ENCODE measurements around the gene PRPH.

The PRPH gene

DNA sequence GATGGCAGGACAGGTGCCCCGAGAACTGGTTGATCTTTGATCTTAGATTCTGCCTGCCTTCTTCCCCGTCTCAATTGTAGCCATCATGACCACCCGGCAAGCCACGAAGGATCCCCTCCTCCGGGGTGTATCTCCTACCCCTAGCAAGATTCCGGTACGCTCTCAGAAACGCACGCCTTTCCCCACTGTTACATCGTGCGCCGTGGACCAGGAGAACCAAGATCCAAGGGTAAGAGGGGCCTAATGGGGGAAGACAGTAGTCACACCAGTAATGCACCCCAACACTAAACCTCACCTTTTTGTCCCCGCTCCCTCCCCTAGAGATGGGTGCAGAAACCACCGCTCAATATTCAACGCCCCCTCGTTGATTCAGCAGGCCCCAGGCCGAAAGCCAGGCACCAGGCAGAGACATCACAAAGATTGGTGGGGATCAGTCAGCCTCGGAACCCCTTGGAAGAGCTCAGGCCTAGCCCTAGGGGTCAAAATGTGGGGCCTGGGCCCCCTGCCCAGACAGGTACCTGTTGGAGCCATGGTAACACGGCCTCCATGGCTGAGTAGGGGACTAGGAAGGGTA lies 28.7 kb downstream of the PRPH start:
- no peaks in the 10 kb centered on the region for H3K27me3 ChIP-seq (ENCODE audit: control insufficient read depth, insufficient read depth, low read length, poor library complexity, severe bottlenecking)
- H3K36me3 ChIP-seq (ENCODE audit: control insufficient read depth, insufficient read depth, low read length): peaks cover 23% of the 10 kb centered on the region
- WGBS, 2 experiments: 12 to 13% methylated on average over 19 of the region's 19 CpGs
- H3K9me3 ChIP-seq (ENCODE audit: control insufficient read depth, low read length): no peaks in the 10 kb centered on the region
- H3K27ac ChIP-seq (ENCODE audit: insufficient read depth, low read depth, low read length, poor library complexity, severe bottlenecking): no peak overlapping the region
- peaks cover 11% of the 10 kb centered on the region for H3K4me1 ChIP-seq (ENCODE audit: control insufficient read depth, insufficient read depth, low read length)
- peak overlapping the region; percentile 74 for H3K4me3 ChIP-seq (ENCODE audit: insufficient read depth, low read depth, low read length)

- peaks cover 39% of the 10 kb centered on the region for H3K36me3 ChIP-seq (ENCODE audit: control insufficient read depth, insufficient read depth, low read length)
- H3K27me3 ChIP-seq (ENCODE audit: control insufficient read depth, insufficient read depth, low read length, poor library complexity, severe bottlenecking): no peaks in the 10 kb centered on the region
- peaks cover 11% of the 10 kb centered on the region for H3K4me1 ChIP-seq (ENCODE audit: control insufficient read depth, insufficient read depth, low read length)
- H3K4me3 ChIP-seq (ENCODE audit: insufficient read depth, low read depth, low read length): no peak overlapping the region
- no peak overlapping the region for H3K27ac ChIP-seq (ENCODE audit: insufficient read depth, low read depth, low read length, poor library complexity, severe bottlenecking)
- H3K9me3 ChIP-seq (ENCODE audit: control insufficient read depth, low read length): no peaks in the 10 kb centered on the region
- WGBS, 2 experiments: 94 to 95% methylated on average over 6 of the region's 6 CpGs
These were observed 30.7 kb downstream of the PRPH start for GRCh38 chr12:49325606-49326005.

- H3K27ac ChIP-seq (ENCODE audit: insufficient read depth, low read depth, low read length, poor library complexity, severe bottlenecking): no peak overlapping the region
- peaks cover 42% of the 10 kb centered on the region for H3K36me3 ChIP-seq (ENCODE audit: control insufficient read depth, insufficient read depth, low read length)
- peaks cover 7% of the 10 kb centered on the region for H3K27me3 ChIP-seq (ENCODE audit: control insufficient read depth, insufficient read depth, low read length, poor library complexity, severe bottlenecking)
- no peak overlapping the region for H3K4me3 ChIP-seq (ENCODE audit: insufficient read depth, low read depth, low read length)
- no peaks in the 10 kb centered on the region for H3K9me3 ChIP-seq (ENCODE audit: control insufficient read depth, low read length)
- peaks cover 8% of the 10 kb centered on the region for H3K4me1 ChIP-seq (ENCODE audit: control insufficient read depth, insufficient read depth, low read length)
These were observed 32.4 kb downstream of the PRPH start for GRCh38 chr12:49327368-49327767.

DNA sequence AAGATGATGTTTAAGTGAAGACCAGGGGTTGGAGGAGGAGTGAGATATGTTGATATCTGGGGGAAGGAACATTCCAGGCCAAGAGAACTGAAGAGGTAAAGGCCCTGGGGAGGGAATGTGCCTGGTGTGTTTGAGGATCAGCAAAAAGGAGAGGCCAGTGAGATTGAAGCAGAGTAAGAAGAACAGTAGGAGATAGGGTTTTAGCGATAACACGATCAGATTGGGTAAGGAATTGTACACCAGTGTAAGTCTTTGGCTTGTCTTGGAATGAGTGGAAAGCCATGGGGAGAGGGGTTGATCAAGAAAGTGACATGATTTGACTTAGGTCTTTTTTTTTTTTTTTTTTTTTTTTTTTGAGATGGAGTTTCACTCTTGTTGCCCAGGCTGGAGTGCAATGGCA lies 32.9 kb downstream of the PRPH start:
- Histone ChIP-seq H3K4me1 (ENCODE audit: control insufficient read depth, insufficient read depth, low read length) (peaks cover 8% of the 10 kb centered on the region), H3K27me3 (ENCODE audit: control insufficient read depth, insufficient read depth, low read length, poor library complexity, severe bottlenecking) (peaks cover 12% of the 10 kb centered on the region), H3K27ac (ENCODE audit: insufficient read depth, low read depth, low read length, poor library complexity, severe bottlenecking) (no peak overlapping the region), H3K9me3 (ENCODE audit: control insufficient read depth, low read length) (no peaks in the 10 kb centered on the region), H3K4me3 (ENCODE audit: insufficient read depth, low read depth, low read length) (no peak overlapping the region), H3K36me3 (ENCODE audit: control insufficient read depth, insufficient read depth, low read length) (peaks cover 42% of the 10 kb centered on the region)
- 96 to 97% methylated on average over 2 of the region's 2 CpGs for WGBS, 2 experiments

DNA sequence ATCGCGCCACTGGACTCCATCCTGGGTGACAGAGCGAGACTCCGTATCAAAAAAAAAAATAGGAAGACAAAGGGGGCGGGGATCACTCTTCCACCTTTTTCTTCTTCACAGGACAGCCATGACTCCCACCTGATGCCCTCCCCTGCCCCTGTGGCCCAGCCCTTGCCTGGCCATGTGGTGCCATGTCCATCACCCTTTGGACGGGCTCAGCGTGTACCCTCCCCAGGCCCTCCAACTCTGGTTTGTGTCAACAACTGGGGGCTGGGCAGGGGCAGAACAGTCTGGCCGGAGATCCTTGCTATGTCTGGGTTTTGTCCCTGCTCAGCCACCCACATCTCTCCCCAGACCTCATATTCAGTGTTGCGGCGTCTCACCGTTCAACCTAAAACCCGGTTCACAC lies 33.9 kb downstream of the PRPH start:
- Histone ChIP-seq H3K27me3 (ENCODE audit: control insufficient read depth, insufficient read depth, low read length, poor library complexity, severe bottlenecking) (peaks cover 21% of the 10 kb centered on the region), H3K4me1 (ENCODE audit: control insufficient read depth, insufficient read depth, low read length) (peaks cover 6% of the 10 kb centered on the region), H3K36me3 (ENCODE audit: control insufficient read depth, insufficient read depth, low read length) (peaks cover 42% of the 10 kb centered on the region), H3K9me3 (ENCODE audit: control insufficient read depth, low read length) (no peaks in the 10 kb centered on the region), H3K4me3 (ENCODE audit: insufficient read depth, low read depth, low read length) (no peak overlapping the region), H3K27ac (ENCODE audit: insufficient read depth, low read depth, low read length, poor library complexity, severe bottlenecking) (no peak overlapping the region)
- WGBS, 2 experiments: 92 to 93% methylated on average over 8 to 12 of the region's 12 CpGs

DNA sequence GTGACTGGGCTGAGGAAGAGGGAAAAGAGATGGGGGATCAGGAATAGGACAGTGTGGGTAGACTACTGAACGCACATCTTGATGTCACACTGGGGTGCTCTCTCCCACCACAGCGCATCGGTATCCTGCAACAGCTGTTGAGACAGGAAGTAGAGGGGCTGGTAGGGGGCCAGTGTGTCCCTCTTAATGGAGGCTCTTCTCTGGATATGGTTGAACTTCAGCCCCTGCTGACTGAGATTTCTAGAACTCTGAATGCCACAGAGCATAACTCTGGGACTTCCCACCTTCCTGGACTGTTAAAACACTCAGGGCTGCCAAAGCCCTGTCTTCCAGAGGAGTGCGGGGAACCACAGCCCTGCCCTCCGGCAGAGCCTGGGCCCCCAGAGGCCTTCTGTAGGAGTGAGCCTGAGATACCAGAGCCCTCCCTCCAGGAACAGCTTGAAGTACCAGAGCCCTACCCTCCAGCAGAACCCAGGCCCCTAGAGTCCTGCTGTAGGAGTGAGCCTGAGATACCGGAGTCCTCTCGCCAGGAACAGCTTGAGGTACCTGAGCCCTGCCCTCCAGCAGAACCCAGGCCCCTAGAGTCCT lies 35.2 kb downstream of the PRPH start:
- no peak overlapping the region for H3K27ac ChIP-seq (ENCODE audit: insufficient read depth, low read depth, low read length, poor library complexity, severe bottlenecking)
- peaks cover 42% of the 10 kb centered on the region for H3K36me3 ChIP-seq (ENCODE audit: control insufficient read depth, insufficient read depth, low read length)
- no peaks in the 10 kb centered on the region for H3K4me1 ChIP-seq (ENCODE audit: control insufficient read depth, insufficient read depth, low read length)

GRCh38 chr12:49330631-49331379 lies 35.9 kb downstream of the PRPH start:
- H3K4me3 ChIP-seq (ENCODE audit: insufficient read depth, low read depth, low read length): no peak overlapping the region
- peaks cover 41% of the 10 kb centered on the region for H3K27me3 ChIP-seq (ENCODE audit: control insufficient read depth, insufficient read depth, low read length, poor library complexity, severe bottlenecking)
- no peak overlapping the region for H3K27ac ChIP-seq (ENCODE audit: insufficient read depth, low read depth, low read length, poor library complexity, severe bottlenecking)
- WGBS, 2 experiments: 89 to 93% methylated on average over 14 of the region's 14 CpGs
- H3K4me1 ChIP-seq (ENCODE audit: control insufficient read depth, insufficient read depth, low read length): no peaks in the 10 kb centered on the region
- H3K36me3 ChIP-seq (ENCODE audit: control insufficient read depth, insufficient read depth, low read length): peaks cover 38% of the 10 kb centered on the region
- H3K9me3 ChIP-seq (ENCODE audit: control insufficient read depth, low read length): no peaks in the 10 kb centered on the region

More for the DNA sequence above, 35.2 kb downstream of the PRPH start:
- H3K4me3 ChIP-seq (ENCODE audit: insufficient read depth, low read depth, low read length): no peak overlapping the region
- 95 to 98% methylated on average over 7 of the region's 7 CpGs for WGBS, 2 experiments
- H3K9me3 ChIP-seq (ENCODE audit: control insufficient read depth, low read length): no peaks in the 10 kb centered on the region
- H3K27me3 ChIP-seq (ENCODE audit: control insufficient read depth, insufficient read depth, low read length, poor library complexity, severe bottlenecking): peaks cover 34% of the 10 kb centered on the region

- H3K9me3 ChIP-seq (ENCODE audit: control insufficient read depth, low read length): no peaks in the 10 kb centered on the region
- 67 to 68% methylated on average over 11 of the region's 11 CpGs for WGBS, 2 experiments
- H3K27ac ChIP-seq (ENCODE audit: insufficient read depth, low read depth, low read length, poor library complexity, severe bottlenecking): no peak overlapping the region
- H3K27me3 ChIP-seq (ENCODE audit: control insufficient read depth, insufficient read depth, low read length, poor library complexity, severe bottlenecking): peaks cover 49% of the 10 kb centered on the region
- H3K4me3 ChIP-seq (ENCODE audit: insufficient read depth, low read depth, low read length): no peak overlapping the region
- H3K4me1 ChIP-seq (ENCODE audit: control insufficient read depth, insufficient read depth, low read length): no peaks in the 10 kb centered on the region
- H3K36me3 ChIP-seq (ENCODE audit: control insufficient read depth, insufficient read depth, low read length): peaks cover 32% of the 10 kb centered on the region
These were observed 36.7 kb downstream of the PRPH start for GRCh38 chr12:49331380-49332222.

GRCh38 chr12:49332441-49332861 lies 37.5 kb downstream of the PRPH start:
- Histone ChIP-seq H3K9me3 (ENCODE audit: control insufficient read depth, low read length) (no peaks in the 10 kb centered on the region), H3K36me3 (ENCODE audit: control insufficient read depth, insufficient read depth, low read length) (peaks cover 23% of the 10 kb centered on the region), H3K4me3 (ENCODE audit: insufficient read depth, low read depth, low read length) (no peak overlapping the region), H3K27ac (ENCODE audit: insufficient read depth, low read depth, low read length, poor library complexity, severe bottlenecking) (no peak overlapping the region), H3K27me3 (ENCODE audit: control insufficient read depth, insufficient read depth, low read length, poor library complexity, severe bottlenecking) (peaks cover 57% of the 10 kb centered on the region), H3K4me1 (ENCODE audit: control insufficient read depth, insufficient read depth, low read length) (peaks cover 3% of the 10 kb centered on the region)
- WGBS, 2 experiments: 67 to 70% methylated on average over 17 of the region's 17 CpGs

DNA sequence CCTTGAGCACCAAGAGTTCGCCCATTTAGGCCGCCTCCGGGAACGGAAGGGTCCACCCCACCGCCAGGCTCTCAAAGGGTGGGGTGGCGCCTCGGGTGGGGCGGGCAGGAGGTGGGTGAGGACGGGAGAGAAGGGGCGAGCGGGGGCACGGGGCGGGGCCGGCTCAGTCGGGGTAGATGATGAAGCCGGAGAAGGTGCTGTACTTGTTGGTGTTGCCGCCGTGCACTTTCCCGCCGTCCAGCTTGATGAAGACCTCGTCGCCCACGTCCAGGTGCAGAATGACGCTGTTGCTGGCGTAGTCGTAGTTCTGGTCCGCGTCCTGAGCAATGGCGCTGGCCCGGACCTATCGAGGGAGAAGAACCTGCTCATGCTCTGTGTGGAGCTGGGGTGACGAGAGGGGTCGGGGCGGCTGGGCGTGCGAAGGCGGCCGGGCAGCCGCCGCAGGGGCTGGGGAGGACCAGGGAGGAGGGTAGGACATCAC lies 38.0 kb downstream of the PRPH start:
- 48 to 53% methylated on average over 40 of the region's 40 CpGs for WGBS, 2 experiments
- H3K27ac ChIP-seq (ENCODE audit: insufficient read depth, low read depth, low read length, poor library complexity, severe bottlenecking): no peak overlapping the region
- H3K27me3 ChIP-seq (ENCODE audit: control insufficient read depth, insufficient read depth, low read length, poor library complexity, severe bottlenecking): peaks cover 62% of the 10 kb centered on the region
- no peak overlapping the region for H3K4me3 ChIP-seq (ENCODE audit: insufficient read depth, low read depth, low read length)
- H3K4me1 ChIP-seq (ENCODE audit: control insufficient read depth, insufficient read depth, low read length): peaks cover 8% of the 10 kb centered on the region
- peaks cover 20% of the 10 kb centered on the region for H3K36me3 ChIP-seq (ENCODE audit: control insufficient read depth, insufficient read depth, low read length)
- no peaks in the 10 kb centered on the region for H3K9me3 ChIP-seq (ENCODE audit: control insufficient read depth, low read length)

All from ectodermal cell (in vitro differentiated cells).